ENCODE data around the gene SIGLEC12. TPM values are rescaled to one million over a fixed set of nuclear protein-coding genes. Genes with fewer than 3 reads are reported as not detected.

Gene SIGLEC12
- total RNA-seq, 6 experiments from 2014 or later, result not detected

DNA sequence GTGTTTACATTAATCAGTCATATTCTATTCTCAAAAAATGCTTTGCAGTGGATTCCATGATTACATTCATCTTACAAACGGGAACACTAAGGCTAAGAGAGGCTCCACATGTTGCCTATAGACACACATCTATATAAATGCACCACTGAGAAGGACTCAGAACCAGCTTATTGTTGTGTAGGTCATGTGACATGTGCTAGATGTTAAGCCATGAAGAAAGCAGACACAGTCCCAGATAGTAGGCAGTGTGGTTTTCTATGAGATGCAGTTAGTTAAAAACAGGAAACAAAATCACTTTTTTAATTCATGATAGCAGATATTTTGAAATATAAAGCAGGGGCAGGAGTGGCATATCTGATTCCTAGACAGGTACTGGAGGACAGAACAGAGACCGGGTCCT, 19.1 kb upstream of the SIGLEC12 start:
- no peaks in the 10 kb centered on the region for H3K36me3 Mint-ChIP-seq (ENCODE audit: low read depth)
- H3K4me1 Mint-ChIP-seq (ENCODE audit: low read depth), result no peaks in the 10 kb centered on the region
- H3K9me3 Mint-ChIP-seq, result peaks cover 9% of the 10 kb centered on the region; the same call in 1 of the 2 replicates
- H3K27me3 Mint-ChIP-seq (ENCODE audit: insufficient read depth), result no peaks in the 10 kb centered on the region; the same call in none of the 2 replicates
- no peak overlapping the region for H3K4me3 Mint-ChIP-seq
- TF ChIP-seq, protein P1, sequence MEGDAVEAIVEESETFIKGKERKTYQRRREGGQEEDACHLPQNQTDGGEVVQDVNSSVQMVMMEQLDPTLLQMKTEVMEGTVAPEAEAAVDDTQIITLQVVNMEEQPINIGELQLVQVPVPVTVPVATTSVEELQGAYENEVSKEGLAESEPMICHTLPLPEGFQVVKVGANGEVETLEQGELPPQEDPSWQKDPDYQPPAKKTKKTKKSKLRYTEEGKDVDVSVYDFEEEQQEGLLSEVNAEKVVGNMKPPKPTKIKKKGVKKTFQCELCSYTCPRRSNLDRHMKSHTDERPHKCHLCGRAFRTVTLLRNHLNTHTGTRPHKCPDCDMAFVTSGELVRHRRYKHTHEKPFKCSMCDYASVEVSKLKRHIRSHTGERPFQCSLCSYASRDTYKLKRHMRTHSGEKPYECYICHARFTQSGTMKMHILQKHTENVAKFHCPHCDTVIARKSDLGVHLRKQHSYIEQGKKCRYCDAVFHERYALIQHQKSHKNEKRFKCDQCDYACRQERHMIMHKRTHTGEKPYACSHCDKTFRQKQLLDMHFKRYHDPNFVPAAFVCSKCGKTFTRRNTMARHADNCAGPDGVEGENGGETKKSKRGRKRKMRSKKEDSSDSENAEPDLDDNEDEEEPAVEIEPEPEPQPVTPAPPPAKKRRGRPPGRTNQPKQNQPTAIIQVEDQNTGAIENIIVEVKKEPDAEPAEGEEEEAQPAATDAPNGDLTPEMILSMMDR (IDR thresholded peaks at IDR 0.05), result no peak
- DNase-seq, result no peak
- no peak overlapping the region for H3K27ac Mint-ChIP-seq

DNA sequence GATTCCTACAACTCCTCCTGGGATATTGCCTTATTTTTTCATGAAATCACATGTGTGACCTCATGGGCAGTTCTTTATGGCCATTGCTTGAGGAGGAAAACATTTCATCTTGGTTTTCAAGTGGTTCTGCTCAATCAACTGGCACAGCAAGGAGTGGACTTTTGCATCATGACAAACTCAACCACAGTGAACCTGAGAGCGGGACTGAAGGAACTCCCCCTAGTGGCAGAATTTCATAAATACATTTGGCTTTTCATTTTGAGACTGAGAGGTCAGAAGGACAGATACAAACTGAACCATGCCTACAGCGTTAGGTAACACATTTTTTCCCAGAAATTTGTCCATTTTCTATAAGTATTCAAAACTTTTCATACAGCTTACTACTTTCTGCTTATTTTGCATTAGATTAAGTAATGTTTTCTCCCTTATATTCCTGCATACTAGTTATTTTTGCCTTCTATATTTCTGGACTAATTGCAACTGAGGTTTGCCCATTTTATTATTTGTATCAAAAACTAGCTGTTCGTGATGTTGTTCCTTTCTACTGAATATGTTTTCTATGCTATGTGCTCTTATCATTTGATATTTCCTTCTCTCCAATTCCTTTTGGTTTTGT, 13.4 kb upstream of the SIGLEC12 start:
- Mint-ChIP-seq H3K9me3 (peaks cover 5% of the 10 kb centered on the region; the same call in 1 of the 2 replicates), H3K36me3 (ENCODE audit: low read depth) (no peaks in the 10 kb centered on the region), H3K27me3 (ENCODE audit: insufficient read depth) (no peaks in the 10 kb centered on the region; the same call in none of the 2 replicates), H3K4me3 (no peak overlapping the region), H3K4me1 (ENCODE audit: low read depth) (no peaks in the 10 kb centered on the region), H3K27ac (no peak overlapping the region)
- TF ChIP-seq, protein P1 (IDR thresholded peaks at IDR 0.05), result peak; percentile 93
- peak; percentile 58 for DNase-seq

DNA sequence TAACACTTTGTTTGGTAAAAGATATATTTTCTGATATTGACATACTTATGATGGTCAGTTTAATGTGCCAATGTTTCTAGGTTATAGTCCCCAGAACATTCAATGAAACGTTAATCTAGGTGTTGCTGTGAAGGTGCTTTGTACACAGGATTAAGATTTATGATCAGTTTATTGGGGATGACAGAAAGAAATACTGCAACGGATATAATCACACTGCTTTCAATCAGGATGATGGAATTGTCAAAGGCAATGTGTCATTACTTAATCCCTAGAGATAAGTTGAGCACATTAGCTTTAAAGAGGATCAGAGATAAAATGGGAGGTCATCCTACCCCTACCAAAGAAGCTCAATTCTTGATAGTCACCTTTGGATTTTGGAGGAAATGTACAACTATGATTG, 12.4 kb upstream of the SIGLEC12 start:
- no peak overlapping the region for H3K4me3 Mint-ChIP-seq
- H3K27me3 Mint-ChIP-seq (ENCODE audit: insufficient read depth), result no peaks in the 10 kb centered on the region; the same call in none of the 2 replicates
- no peak overlapping the region for H3K27ac Mint-ChIP-seq
- no peaks in the 10 kb centered on the region for H3K36me3 Mint-ChIP-seq (ENCODE audit: low read depth)
- H3K4me1 Mint-ChIP-seq (ENCODE audit: low read depth), result no peaks in the 10 kb centered on the region
- peaks cover 5% of the 10 kb centered on the region; the same call in 1 of the 2 replicates for H3K9me3 Mint-ChIP-seq
- no peak for DNase-seq
- TF ChIP-seq, protein P1 (IDR thresholded peaks at IDR 0.05), result no peak

DNA sequence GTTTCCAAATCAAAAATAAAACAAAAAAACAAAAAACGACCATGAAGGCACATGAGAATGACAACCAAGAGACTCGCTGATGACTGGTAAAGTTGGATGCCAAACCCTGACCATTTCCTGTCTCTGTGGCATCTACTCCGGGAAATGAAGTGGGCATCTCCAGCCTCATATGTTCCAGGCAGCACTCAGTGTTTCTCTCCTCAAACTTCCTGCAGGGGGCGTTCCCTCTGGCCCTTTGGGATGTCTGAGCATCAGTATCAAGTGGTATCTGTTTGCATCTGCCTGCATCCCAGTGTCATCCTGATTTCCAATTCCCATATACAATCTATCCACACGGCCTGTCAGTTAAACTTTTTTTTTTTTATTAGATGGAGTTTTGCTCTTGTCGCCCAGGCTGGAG, 9.8 kb upstream of the SIGLEC12 start:
- Mint-ChIP-seq H3K27ac (no peak overlapping the region), H3K36me3 (ENCODE audit: low read depth) (no peaks in the 10 kb centered on the region), H3K4me1 (ENCODE audit: low read depth) (no peaks in the 10 kb centered on the region), H3K27me3 (ENCODE audit: insufficient read depth) (no peaks in the 10 kb centered on the region; the same call in 1 of the 2 replicates), H3K9me3 (peaks cover 8% of the 10 kb centered on the region), H3K4me3 (no peak overlapping the region)
- TF ChIP-seq, protein P1 (IDR thresholded peaks at IDR 0.05), result peak; percentile 52; the same call in 1 of the 2 replicates
- peak; percentile 0 for DNase-seq

DNA sequence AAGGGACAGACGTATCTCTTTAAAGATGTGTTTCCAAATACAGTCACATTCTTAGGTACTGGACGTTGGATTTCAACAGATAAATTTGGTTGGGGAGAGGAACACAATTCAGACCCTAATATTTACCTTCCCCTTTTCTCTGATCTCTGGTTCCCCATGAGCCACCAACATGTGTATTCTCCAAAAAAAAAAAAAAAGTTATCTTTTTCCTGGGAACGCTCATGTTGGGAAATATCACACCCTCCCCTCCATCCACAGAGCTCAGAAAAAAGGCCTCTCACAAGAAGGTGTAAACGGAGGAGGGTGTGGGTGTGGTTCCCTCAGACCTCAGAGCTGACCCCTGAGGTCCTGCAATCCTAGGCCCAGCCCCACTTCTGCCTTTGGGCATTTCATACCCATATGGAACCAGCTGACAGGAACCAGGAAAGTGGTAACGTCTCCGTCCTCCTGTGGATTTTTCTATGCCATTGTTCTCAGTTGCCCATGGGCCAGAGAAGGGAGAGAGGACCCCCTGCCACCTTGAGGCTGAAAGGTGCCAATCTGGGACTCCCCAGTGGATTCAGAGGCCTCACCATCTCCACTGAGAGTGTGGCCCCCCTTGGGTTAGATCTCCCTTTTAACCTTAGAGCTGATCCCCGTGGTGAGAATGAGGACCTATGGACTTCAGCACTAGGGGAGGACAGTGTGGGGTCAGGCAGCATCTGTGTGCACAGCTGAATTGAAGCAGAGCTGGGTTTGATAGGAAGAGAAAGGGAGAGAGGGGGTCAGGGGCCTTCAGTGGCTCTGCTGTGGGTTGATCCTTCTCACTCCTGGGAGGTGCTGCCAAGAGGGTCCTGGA, 8.4 kb upstream of the SIGLEC12 start:
- Mint-ChIP-seq H3K27me3 (ENCODE audit: insufficient read depth) (no peaks in the 10 kb centered on the region; the same call in 1 of the 2 replicates), H3K4me3 (no peak overlapping the region), H3K9me3 (peaks cover 8% of the 10 kb centered on the region), H3K4me1 (ENCODE audit: low read depth) (no peaks in the 10 kb centered on the region), H3K27ac (no peak overlapping the region), H3K36me3 (ENCODE audit: low read depth) (no peaks in the 10 kb centered on the region)
- no peak for DNase-seq
- TF ChIP-seq, protein P1 (IDR thresholded peaks at IDR 0.05), result no peak

Data from HFFc6 (cell line).